ENCODE data around the gene PCDHGA7.
"Not testable (repeated sequence)": the region's sequence is repeated elsewhere in the genome, so short reads cannot be mapped to it uniquely, and the experiment has no call there.

Gene PCDHGA7

DNA sequence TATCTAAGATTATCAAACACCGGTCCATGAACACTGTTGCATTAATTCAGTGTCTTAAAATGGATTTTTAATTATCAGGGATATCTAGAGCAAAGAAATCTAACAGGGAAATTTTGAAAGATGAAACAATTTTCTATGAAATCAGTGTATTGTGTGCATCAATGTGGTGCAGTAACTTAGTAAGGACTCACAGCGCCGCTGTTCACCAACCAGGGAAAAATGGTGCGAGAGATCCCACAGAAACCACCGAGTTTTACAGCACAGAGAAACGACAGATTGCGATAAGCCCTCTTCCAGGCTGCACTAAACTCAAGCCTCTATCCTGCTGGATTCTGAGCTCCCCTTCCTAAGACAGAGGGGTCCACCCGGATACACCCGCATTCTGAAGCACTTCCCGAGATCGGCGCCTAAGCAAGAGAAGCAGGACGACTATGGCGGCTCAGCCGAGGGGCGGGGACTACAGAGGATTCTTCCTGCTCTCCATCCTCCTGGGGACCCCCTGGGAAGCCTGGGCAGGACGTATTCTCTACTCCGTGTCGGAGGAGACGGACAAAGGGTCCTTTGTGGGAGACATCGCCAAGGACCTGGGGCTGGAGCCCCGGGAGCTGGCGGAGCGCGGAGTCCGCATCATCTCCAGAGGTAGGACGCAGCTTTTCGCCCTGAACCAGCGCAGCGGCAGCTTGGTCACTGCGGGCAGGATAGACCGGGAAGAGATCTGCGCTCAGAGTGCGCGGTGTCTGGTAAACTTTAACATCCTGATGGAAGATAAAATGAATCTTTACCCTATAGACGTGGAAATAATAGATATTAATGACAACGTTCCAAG, at the start of gene PCDHGA7:
TSS of gene PCDHGA7 (plus strand) at position 274 of the 826 bp plus-strand sequence. CDS start at position 432, 158 bp downstream.
- DNase-seq = no peak

DNA sequence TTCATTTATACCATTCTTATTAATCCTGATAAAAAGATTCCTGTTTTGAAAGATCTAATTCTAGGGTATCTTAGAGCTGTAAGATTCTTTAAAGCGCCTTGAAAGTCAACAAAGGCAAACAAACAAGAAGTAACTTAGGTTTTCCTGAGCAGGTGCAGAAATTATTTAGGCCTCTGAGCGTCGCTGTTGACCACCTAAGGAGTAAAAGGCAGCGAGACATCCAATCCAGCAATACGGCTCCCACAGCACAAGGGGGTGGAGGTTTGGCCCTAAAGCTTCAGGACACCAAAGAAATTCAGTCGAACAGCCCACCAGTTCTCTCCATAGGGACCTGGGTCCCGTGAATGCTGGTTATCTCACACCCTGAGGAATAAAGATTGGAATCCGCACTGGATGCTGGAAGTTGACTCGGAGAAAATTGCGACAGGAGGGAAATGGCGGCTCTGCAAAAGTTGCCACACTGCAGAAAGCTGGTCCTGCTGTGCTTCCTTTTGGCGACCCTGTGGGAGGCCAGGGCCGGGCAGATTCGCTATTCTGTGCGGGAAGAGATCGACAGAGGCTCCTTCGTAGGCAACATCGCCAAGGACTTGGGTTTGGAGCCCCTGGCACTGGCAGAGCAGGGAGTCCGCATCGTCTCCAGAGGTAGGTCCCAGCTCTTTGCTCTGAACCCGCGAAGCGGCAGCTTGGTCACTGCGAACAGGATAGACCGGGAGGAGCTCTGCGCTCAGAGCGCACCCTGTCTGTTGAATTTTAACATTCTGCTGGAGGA, 43.8 kb upstream of the PCDHGA7 start, which contains the start of gene PCDHGA2:
TSS of gene PCDHGA2 (plus strand) at position 223 of the 769 bp plus-strand sequence.
- DNase-seq = peak; percentile 44

DNA sequence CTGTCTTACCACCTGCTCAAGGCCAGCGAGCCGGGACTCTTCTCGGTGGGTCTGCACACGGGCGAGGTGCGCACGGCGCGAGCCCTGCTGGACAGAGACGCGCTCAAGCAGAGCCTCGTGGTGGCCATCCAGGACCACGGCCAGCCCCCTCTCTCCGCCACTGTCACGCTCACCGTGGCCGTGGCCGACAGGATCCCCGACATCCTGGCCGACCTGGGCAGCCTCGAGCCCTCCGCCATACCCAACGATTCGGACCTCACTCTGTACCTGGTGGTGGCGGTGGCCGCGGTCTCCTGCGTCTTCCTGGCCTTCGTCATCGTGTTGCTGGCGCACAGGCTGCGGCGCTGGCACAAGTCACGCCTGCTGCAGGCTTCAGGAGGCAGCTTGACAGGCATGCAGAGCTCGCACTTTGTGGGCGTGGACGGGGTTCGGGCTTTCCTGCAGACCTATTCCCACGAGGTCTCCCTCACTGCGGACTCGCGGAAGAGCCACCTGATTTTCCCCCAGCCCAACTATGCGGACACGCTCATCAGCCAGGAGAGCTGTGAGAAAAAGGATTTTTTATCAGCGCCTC, 41.7 kb upstream of the PCDHGA7 start:
- not testable (repeated sequence) for DNase-seq

DNA sequence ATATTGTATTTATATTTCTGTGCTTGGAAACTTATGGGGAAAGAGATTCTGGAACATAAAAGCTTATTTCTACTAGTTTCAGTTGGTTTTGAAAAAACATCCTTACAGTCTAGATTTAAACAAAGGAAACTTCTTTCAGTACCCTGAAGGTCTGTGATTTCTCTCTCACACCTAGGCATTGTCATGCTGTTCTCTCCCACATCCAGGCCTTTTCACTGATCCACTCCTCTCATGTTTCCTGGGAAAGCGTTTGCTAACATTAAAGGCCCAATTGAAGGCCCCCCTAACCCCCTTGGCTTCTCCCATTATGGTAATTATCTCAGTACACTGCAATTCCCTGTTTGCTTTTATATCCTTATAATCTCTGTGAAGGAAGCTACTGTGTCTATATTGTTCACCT, 39.8 kb upstream of the PCDHGA7 start:
- peak; percentile 4 for DNase-seq

DNA sequence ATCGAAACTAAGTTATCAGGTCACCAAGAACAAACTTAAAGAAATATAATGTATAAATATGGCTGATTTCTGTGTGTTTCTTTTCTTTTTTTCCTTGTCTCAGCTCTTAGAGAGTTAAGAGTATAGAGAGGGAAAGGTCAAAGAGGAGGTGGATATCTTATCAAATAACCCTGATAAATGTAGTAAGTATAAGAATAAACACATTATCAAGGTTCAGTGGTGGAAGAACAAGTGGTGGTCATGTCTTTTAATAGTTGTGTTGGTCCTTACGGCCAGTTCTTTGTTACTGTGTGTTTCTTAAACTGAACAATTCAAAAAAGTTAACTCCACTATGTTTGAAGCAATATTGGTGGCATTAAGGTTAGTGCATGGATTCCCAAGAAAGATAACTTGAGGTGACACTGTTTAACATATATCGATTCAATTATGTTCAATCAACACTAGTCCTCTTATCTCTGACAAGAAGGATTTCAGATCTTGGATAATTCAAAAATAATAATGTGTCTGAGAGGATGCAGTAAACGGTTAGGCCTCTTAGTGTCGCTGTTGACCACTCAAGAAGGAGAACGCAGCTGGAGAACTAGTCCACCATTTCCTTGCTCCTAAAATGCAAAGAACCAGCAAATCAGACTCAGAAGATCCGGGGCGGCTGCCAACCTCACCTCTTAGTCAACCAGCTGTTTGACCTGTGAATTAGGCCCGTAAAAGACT, 39.1 kb upstream of the PCDHGA7 start, which contains the start of gene PCDHGA3:
TSS of gene PCDHGA3 (plus strand) at position 588 of the 711 bp plus-strand sequence. CDS start 205 bp downstream, outside the sequence.
- peak; percentile 6 for DNase-seq

DNA sequence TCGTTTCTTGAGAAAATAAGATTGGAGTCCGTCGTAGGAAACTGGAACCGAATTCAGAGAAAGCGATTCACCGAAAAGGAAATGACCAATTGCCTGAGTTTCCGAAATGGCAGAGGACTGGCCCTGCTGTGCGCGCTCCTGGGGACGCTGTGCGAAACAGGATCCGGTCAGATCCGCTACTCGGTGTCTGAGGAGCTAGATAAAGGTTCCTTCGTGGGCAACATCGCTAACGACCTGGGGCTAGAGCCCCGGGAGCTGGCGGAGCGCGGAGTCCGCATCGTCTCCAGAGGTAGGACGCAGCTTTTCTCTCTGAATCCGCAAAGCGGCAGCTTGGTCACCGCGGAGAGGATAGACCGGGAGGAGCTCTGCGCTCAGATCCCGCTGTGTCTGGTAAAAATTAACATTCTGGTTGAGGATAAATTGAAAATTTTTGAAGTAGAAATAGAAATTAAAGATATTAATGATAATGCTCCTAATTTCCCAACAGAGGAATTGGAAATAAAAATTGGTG, 38.5 kb upstream of the PCDHGA7 start:
- DNase-seq = no peak

DNA sequence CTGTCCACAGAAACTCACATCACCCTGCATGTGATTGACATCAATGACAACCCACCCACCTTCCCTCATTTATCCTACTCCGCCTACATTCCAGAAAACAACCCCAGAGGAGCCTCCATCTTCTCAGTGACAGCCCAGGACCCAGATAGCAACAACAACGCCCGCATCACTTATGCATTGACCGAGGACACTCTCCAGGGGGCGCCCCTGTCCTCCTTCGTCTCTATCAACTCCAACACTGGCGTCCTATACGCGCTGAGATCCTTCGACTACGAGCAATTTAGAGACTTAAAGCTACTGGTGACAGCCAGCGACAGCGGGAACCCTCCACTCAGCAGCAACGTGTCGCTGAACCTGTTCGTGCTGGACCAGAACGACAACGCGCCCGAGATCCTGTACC, 37.2 kb upstream of the PCDHGA7 start:
- DNase-seq = no peak

DNA sequence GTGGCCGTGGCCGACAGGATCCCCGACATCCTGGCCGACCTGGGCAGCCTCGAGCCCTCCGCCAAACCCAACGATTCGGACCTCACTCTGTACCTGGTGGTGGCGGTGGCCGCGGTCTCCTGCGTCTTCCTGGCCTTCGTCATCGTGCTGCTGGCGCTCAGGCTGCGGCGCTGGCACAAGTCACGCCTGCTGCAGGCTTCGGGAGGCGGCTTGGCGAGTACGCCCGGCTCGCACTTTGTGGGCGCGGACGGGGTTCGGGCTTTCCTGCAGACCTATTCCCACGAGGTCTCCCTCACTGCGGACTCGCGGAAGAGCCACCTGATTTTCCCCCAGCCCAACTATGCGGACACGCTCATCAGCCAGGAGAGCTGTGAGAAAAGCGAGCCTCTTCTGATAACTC, 36.5 kb upstream of the PCDHGA7 start:
- not testable (repeated sequence) for DNase-seq

DNA sequence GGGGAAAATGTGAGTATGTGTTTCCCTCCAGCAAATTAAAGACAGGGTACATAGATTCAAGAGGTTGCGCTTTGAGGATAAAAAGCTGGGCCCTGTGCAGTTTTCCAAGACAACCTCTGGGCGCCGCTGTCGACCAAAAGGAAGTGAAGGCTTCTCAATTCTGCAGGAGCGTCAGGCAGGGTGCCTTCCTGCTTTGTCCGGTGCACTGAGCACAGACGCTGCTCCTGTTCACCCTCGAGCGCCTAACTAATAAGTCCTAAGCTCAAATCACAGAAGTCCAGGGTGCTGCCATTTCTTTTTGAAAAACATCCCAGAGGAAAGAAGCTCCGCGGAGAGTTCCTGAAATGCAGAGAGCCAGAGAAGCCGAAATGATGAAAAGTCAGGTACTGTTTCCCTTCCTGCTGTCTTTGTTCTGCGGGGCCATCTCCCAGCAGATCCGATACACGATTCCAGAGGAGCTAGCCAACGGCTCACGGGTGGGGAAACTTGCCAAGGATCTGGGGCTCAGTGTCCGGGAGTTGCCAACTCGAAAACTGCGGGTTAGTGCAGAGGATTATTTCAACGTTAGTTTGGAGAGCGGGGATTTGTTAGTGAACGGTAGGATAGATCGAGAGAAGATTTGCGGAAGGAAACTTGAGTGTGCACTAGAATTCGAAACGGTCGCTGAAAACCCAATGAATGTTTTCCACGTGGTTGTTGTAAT, 32.5 kb upstream of the PCDHGA7 start, which contains the start of gene PCDHGB1:
TSS of gene PCDHGB1 (plus strand) at position 183 of the 703 bp plus-strand sequence. CDS start at position 345, 162 bp downstream.
- peak; percentile 84 for DNase-seq

DNA sequence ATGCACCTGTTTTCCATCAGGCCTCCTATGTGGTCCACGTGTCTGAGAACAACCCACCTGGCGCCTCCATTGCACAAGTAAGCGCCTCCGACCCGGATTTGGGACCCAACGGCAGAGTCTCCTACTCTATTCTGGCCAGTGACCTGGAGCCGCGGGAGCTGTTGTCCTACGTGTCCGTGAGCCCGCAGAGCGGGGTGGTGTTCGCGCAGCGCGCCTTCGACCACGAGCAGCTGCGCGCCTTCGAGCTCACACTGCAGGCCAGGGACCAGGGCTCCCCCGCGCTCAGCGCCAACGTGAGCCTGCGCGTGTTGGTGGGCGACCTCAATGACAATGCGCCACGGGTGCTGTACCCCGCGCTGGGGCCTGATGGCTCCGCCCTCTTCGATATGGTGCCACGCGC, 31.0 kb upstream of the PCDHGA7 start:
- no peak for DNase-seq

DNA sequence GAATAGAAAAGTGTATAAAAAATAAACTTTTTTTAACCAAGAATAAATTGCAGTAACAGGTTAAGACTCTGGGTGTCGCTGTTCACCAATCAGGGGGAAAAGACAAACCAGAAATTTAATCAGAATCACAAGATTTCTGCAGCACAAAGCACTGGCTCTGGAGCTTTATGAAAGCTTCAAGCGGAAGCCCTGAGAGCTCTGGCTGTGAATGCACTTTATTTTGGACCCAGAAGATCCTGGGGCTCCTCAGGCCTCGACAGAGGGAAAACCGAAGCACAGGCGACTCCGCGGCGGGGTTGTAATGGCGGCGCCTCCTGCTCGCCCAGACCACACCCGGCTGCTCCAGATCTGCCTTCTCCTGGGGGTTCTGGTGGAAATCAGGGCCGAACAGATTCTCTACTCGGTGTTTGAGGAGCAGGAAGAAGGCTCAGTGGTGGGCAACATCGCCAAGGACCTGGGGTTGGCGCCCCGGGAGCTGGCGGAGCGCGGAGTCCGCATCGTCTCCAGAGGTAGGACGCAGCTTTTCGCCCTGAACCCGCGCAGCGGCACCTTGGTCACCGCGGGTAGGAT, 27.6 kb upstream of the PCDHGA7 start, which contains the start of gene PCDHGA4:
TSS of gene PCDHGA4 (plus strand) at position 122 of the 570 bp plus-strand sequence. CDS start at position 209, 87 bp downstream.
- DNase-seq = peak; percentile 12

DNA sequence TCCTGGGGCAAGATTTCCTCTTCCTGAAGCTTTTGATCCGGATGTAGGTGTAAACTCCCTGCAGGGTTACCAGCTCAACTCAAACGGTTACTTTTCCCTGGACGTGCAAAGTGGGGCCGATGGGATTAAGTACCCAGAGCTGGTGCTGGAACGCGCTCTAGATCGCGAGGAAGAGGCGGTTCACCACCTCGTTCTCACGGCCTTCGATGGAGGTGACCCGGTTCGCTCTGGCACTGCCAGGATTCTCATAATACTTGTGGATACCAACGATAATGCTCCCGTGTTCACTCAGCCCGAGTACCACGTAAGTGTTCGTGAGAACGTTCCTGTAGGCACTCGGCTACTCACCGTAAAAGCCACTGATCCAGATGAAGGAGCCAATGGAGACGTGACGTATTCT, 26.9 kb upstream of the PCDHGA7 start:
- no peak for DNase-seq

DNA sequence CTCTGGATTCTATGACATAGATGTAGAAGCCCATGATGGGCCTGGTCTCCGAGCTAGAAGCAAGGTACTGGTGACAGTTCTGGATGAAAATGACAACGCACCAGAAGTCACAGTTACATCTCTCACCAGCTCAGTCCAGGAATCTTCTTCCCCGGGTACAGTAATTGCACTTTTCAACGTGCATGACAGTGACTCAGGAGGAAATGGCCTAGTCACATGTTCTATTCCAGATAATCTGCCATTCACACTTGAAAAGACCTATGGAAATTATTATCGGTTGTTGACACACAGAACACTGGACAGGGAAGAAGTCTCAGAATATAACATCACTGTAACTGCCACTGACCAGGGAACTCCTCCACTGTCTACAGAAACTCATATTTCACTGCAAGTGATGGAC, 26.4 kb upstream of the PCDHGA7 start:
- DNase-seq = no peak

DNA sequence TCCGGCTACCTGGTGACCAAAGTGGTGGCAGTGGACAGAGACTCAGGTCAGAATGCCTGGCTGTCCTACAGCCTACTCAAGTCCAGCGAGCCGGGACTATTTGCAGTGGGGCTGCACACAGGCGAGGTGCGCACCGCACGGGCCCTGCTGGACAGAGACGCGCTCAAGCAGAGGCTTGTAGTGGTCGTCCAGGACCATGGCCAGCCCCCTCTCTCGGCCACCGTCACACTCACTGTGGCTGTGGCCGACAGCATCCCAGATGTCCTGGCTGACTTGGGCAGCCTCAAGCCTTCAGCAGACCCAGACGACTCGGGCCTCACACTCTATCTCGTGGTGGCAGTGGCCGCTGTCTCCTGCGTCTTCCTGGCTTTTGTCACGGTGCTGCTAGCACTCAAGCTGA, 25.6 kb upstream of the PCDHGA7 start:
- DNase-seq = no peak

DNA sequence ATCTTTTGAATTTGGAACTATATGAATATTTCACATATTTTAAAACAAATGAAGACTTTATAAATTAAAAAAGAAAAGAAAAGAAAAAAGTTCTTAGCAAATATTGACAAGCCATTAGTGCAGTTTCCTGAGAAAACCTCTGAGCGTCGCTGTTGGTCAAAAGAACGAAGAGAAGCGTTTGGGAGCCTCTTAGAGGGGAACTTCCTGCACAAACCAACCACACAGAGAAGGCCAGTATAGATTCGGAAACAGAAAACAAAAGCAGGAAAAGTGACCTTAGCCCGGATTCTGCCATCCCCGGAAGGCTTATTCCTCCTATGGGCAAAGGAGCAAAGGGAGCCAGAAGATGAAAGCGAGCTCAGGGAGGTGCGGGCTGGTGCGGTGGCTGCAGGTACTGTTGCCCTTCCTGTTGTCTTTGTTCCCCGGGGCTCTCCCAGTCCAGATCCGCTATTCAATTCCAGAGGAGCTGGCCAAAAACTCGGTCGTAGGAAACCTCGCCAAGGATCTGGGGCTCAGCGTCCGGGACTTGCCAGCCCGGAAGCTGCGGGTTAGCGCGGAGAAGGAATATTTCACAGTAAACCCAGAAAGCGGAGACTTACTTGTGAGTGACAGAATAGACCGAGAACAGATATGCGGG, 22.6 kb upstream of the PCDHGA7 start, which contains the start of gene PCDHGB2:
TSS of gene PCDHGB2 (plus strand) at position 205 of the 637 bp plus-strand sequence. CDS start at position 347, 142 bp downstream.
- DNase-seq = peak; percentile 57

DNA sequence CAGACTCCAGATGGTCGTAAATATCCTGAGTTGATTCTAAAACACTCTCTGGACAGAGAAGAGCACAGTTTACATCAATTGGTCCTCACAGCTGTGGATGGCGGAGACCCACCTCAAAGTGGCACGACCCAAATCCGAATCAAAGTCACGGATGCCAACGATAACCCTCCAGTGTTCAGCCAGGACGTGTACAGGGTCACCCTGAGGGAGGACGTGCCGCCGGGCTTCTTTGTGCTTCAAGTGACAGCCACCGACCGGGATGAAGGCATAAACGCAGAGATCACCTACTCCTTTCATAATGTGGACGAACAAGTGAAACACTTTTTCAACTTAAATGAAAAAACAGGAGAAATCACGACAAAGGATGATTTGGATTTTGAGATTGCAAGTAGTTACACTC, 21.9 kb upstream of the PCDHGA7 start:
- no peak for DNase-seq

DNA sequence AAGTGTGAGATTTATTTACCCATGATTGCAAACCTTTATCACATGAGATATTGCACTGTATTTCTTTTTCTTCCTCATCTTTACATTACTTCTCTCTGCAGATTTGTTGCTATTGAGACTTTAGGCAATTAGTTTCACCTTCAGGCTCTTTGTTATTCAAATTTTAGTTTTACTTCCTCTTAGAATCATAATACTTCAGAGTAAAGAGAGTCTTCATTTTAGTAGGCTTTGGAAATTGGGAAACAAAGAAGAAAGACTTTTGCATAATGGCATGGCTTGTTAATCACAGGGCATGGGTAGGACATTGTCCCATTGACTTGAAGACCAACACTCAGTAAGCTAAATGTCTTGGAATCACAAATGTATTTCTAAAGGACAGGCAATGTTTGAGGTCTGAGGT, 19.8 kb upstream of the PCDHGA7 start:
- no peak for DNase-seq

DNA sequence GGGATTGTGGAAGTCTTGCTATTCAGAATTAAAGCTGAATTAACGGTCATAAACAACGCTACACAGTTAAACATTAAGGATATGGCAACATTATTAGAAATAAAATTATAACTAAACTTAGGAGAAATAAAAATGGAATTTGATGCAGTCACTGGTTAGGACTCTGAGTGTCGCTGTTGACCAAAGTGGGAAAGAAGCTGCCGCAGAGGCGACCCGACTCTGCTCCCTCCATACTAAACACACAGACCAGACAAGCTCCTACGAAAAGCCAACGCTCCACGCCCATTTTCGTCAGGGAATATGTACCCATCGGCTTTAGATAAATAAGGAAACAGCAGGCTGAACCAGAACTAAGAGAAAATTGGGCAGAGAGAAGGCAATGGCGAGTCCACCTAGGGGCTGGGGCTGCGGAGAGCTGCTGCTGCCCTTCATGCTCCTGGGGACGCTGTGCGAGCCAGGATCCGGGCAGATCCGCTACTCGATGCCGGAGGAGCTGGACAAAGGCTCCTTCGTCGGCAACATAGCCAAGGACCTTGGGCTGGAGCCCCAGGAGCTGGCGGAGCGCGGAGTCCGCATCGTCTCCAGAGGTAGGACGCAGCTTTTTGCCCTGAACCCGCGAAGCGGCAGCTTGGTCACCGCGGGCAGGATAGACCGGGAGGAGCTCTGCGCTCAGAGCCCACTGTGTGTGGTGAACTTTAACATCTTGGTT, 18.4 kb upstream of the PCDHGA7 start, which contains the start of gene PCDHGA5:
TSS of gene PCDHGA5 (plus strand) at position 211 of the 709 bp plus-strand sequence. CDS start at position 380, 169 bp downstream.
- DNase-seq = no peak

DNA sequence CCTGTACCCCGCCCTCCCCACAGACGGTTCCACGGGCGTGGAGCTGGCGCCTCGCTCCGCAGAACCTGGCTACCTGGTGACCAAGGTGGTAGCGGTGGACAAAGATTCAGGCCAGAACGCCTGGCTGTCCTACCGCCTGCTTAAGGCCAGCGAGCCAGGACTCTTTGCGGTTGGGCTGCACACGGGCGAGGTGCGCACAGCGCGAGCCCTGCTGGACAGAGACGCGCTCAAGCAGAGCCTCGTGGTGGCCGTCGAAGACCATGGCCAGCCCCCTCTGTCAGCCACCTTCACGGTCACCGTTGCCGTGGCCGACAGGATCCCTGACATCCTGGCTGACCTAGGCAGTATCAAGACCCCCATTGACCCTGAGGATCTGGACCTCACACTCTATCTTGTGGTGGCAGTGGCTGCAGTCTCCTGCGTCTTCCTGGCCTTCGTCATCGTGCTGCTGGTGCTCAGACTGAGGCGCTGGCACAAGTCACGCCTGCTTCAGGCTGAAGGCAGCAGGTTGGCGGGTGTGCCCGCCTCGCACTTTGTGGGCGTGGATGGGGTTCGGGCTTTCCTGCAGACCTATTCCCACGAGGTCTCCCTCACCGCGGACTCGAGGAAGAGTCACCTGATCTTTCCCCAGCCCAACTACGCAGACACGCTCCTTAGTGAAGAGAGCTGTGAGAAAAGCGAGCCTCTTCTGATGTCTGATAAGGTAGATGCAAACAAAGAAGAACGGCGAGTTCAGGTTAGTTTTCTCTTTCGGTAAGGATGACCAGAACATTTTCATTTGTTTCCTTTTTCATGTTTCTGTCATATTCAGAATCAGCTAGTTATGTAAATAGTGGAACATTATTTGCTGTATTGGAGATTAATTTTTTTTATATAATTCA, 16.3 kb upstream of the PCDHGA7 start:
- DNase-seq = no peak
